Common myeloid progenitor, CD34-positive (primary cell): ENCODE measurements around the gene SYTL5.

Experiments
- CTCF ChIA-PET: fragments of 350-600 bp; sonication (Branson Sonifier 250); formaldehyde crosslinking; loops from one replicate; lab custom pipeline; 2021; ENCODE audit warnings: antibody characterized with exemption; lab: Charles Lee
- POLR2A ChIA-PET: fragments of 350-600 bp; sonication (Branson Sonifier 250); formaldehyde crosslinking; loops from one replicate; lab custom pipeline; 2021; ENCODE audit warnings: antibody characterized with exemption; lab: Charles Lee
- DNase-seq, 3 donors: peaks; one replicate each; pipeline versions ENCODE4 v3.0.0 to v3.0.0-alpha.2; 2013
- H3K27ac ChIP-seq, 2 experiments: 1 replicate in 1 of 2; 2 replicates in 1 of 2; pipeline ENCODE4 v1.7.0; 2013; ENCODE audit warnings: inconsistent platforms in 2 of 2, low read length in 2 of 2, mild to moderate bottlenecking in 2 of 2, low read depth in 1 of 2, moderate library complexity in 1 of 2; ENCODE audit not compliant: severe bottlenecking in 2 of 2, insufficient read depth in 1 of 2, poor library complexity in 1 of 2
- H3K27me3 ChIP-seq, 5 experiments: replicated peaks in 2 of 5; 1 replicate in 3 of 5; 2 replicates in 2 of 5; pipeline versions ENCODE4 v1.6.1 to v1.7.0; 2013; ENCODE audit warnings: low read length in 4 of 5, mild to moderate bottlenecking in 2 of 5, moderate library complexity in 2 of 5, inconsistent platforms in 1 of 5; ENCODE audit not compliant: insufficient read depth in 5 of 5, control insufficient read depth in 4 of 5
- H3K36me3 ChIP-seq, 4 experiments: 1 replicate in 2 of 4; 2 replicates in 2 of 4; pipeline versions ENCODE4 v1.6.1 to v1.7.0; 2013; ENCODE audit warnings: low read length in 3 of 4, control low read depth in 1 of 4, mild to moderate bottlenecking in 1 of 4; ENCODE audit not compliant: control insufficient read depth in 4 of 4, insufficient read depth in 4 of 4
- H3K4me1 ChIP-seq, 4 experiments: 1 replicate in 3 of 4; 2 replicates in 1 of 4; pipeline versions ENCODE4 v1.6.1 to v1.7.1; 2013; ENCODE audit warnings: low read length in 3 of 4, mild to moderate bottlenecking in 3 of 4, control low read depth in 1 of 4, inconsistent platforms in 1 of 4, moderate library complexity in 1 of 4; ENCODE audit not compliant: control insufficient read depth in 4 of 4, insufficient read depth in 4 of 4; ENCODE audit errors: control extremely low read depth in 1 of 4
- H3K4me3 ChIP-seq, 7 experiments: 1 replicate in 4 of 7; 2 replicates in 3 of 7; pipeline versions ENCODE4 v1.5.1 to v1.7.0; 2013; ENCODE audit warnings: mild to moderate bottlenecking in 7 of 7, low read length in 6 of 7, moderate library complexity in 6 of 7, inconsistent platforms in 2 of 7, low read depth in 2 of 7, control low read depth in 1 of 7; ENCODE audit not compliant: insufficient read depth in 4 of 7, control insufficient read depth in 1 of 7; ENCODE audit errors: extremely low read depth in 1 of 7
- H3K9me3 ChIP-seq, 5 experiments: 1 replicate in 4 of 5; 2 replicates in 1 of 5; pipeline versions ENCODE4 v1.6.1 to v1.7.1; 2013; ENCODE audit warnings: low read length in 4 of 5, mild to moderate bottlenecking in 2 of 5, inconsistent platforms in 1 of 5, low read depth in 1 of 5, moderate library complexity in 1 of 5; ENCODE audit not compliant: control insufficient read depth in 4 of 5, insufficient read depth in 2 of 5; ENCODE audit errors: control extremely low read depth in 1 of 5
- WGBS: methylation state at CpG from one replicate; pipeline ENCODE4 v1.1.5; 2013; ENCODE audit not compliant: insufficient coverage; 5-methylcytosine and 5-hydroxymethylcytosine counted together

SYTL5 gene

GRCh38 chrX:38103857-38104812 lies 97.8 kb downstream of the SYTL5 start:
- Histone ChIP-seq H3K27ac (no peak overlapping the region), H3K4me3 (no peak overlapping the region), H3K4me1 (peaks cover 0 to 9% (median 3%) of the 10 kb centered on the region in 4 experiments), H3K36me3 (no peaks in the 10 kb centered on the region), H3K27me3 (no peaks in the 10 kb centered on the region), H3K9me3 (no peaks in the 10 kb centered on the region)
- WGBS: 79% methylated on average over 5 of the region's 5 CpGs
- POLR2A ChIA-PET: no interaction called here
- DNase-seq: peak in 2 of 3 donors; percentile 36 to 50
- CTCF ChIA-PET: no interaction called here

DNA sequence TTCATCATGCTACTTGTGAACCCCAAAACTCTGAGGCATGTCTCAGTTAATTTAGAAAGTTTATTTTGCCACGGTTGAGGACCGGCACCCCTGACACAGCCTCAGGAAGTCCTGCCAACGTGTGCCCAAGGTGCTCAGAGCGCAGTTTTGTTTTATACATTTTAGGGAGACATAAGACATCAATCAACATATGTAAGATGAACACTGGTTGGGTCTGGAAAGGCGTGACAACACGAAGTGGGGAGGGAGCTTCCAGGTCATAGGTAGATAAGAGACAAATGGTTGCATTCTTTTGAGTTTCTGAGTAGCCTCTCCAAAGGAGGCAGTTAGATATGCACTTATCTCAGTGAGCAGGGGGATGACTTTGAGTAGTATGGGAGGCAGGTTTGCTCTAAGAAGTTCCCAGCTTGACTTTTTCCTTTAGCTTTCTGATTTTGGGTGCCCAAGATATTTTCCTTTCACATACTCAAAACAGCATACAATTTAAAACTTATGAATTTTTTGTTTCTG lies 98.9 kb downstream of the SYTL5 start:
- CTCF ChIA-PET: no interaction called here
- no peaks in the 10 kb centered on the region for H3K36me3 ChIP-seq
- DNase-seq: no peak
- POLR2A ChIA-PET: no interaction called here
- WGBS: 70% methylated on average over 6 of the region's 6 CpGs
- no peaks in the 10 kb centered on the region for H3K9me3 ChIP-seq
- H3K27ac ChIP-seq: no peak overlapping the region
- H3K27me3 ChIP-seq: no peaks in the 10 kb centered on the region
- H3K4me1 ChIP-seq: peaks cover 0 to 9% (median 3%) of the 10 kb centered on the region in 4 experiments
- no peak overlapping the region for H3K4me3 ChIP-seq

DNA sequence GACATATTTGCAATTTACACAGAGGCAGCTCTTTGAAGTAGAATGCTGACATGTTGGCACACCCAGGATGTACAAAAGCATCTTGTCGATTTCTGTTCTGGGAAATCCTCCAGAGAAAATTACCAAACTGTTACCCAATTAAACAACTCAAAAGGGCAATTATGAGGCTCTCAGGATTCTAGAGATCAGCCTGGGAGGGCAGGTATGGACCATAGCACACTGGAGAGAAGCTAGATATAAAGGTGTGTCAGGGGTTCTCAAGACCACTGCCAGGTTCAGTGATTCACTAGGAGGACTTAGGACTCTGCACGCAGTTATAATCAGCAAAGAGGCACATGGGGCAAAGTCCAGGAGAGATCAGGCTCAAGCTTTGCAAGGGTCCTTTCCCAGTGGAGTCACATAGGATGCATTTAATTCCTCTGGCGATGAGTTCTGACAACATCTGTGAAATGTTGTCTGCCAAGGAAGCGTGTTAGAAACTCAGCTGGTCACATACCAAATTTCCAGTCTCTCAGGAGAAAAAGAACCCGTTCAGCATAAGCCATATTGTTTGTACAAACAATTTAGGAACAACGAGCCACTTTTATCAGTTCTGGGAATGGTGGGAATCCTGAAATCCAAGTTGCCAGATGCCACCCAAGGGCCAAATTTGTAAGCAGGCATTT lies 100.8 kb downstream of the SYTL5 start:
- Histone ChIP-seq H3K9me3 (no peaks in the 10 kb centered on the region), H3K4me1 (peaks cover 0 to 9% (median 3%) of the 10 kb centered on the region in 4 experiments), H3K27ac (no peak overlapping the region), H3K27me3 (no peaks in the 10 kb centered on the region), H3K4me3 (no peak overlapping the region), H3K36me3 (no peaks in the 10 kb centered on the region)
- ChIA-PET POLR2A (no interaction called here), CTCF (no interaction called here)
- WGBS: 88% methylated on average over 4 of the region's 6 CpGs
- DNase-seq: no peak

GRCh38 chrX:38108364-38108763 lies 102.0 kb downstream of the SYTL5 start:
- no peaks in the 10 kb centered on the region for H3K27me3 ChIP-seq
- peaks cover 0 to 9% (median 3%) of the 10 kb centered on the region in 4 experiments for H3K4me1 ChIP-seq
- H3K9me3 ChIP-seq: no peaks in the 10 kb centered on the region
- WGBS: no CpG with 5 or more reads among the region's 6 CpGs
- no peak overlapping the region for H3K27ac ChIP-seq
- H3K4me3 ChIP-seq: no peak overlapping the region
- POLR2A ChIA-PET: no interaction called here
- no peaks in the 10 kb centered on the region for H3K36me3 ChIP-seq
- CTCF ChIA-PET: no interaction called here
- DNase-seq: no peak

- Histone ChIP-seq H3K9me3 (no peaks in the 10 kb centered on the region), H3K4me1 (peaks cover 0 to 7% (median 3%) of the 10 kb centered on the region in 4 experiments), H3K36me3 (no peaks in the 10 kb centered on the region), H3K27me3 (no peaks in the 10 kb centered on the region), H3K4me3 (no peak overlapping the region), H3K27ac (no peak overlapping the region)
- ChIA-PET CTCF (no interaction called here), POLR2A (no interaction called here)
- WGBS: 100% methylated on average over 1 of the region's 4 CpGs
- DNase-seq: no peak
Observed at GRCh38 chrX:38109042-38109898, 102.9 kb downstream of the SYTL5 start.

GRCh38 chrX:38110231-38110630 lies 103.9 kb downstream of the SYTL5 start:
- no peak for DNase-seq
- 63% methylated on average over 6 of the region's 6 CpGs for WGBS
- no peaks in the 10 kb centered on the region for H3K27me3 ChIP-seq
- no peak overlapping the region for H3K27ac ChIP-seq
- ChIA-PET CTCF (no interaction called here), POLR2A (no interaction called here)
- no peak overlapping the region for H3K4me3 ChIP-seq
- no peaks in the 10 kb centered on the region for H3K4me1 ChIP-seq
- no peaks in the 10 kb centered on the region for H3K36me3 ChIP-seq
- no peaks in the 10 kb centered on the region for H3K9me3 ChIP-seq
